Endothelial cell of umbilical vein (primary cell): ENCODE results near the gene APBB2.

Experiments
- EZH2 ChIP-seq: IDR thresholded peaks from 2 replicates; pipeline ENCODE4 v1.6.1; 2012; ENCODE audit warnings: borderline replicate concordance, low read depth, mild to moderate bottlenecking, moderate library complexity, low read length, inconsistent platforms; ENCODE audit not compliant: severe bottlenecking
- GATA2 ChIP-seq: IDR thresholded peaks from 2 replicates; pipeline ENCODE4 v1.7.0; 2011; ENCODE audit warnings: low read depth, mild to moderate bottlenecking, moderate library complexity, mixed read lengths, low read length; ENCODE audit not compliant: insufficient read length, insufficient read depth
- JUN ChIP-seq: IDR thresholded peaks from 2 replicates; pipeline ENCODE4 v1.6.1; 2011; ENCODE audit warnings: borderline replicate concordance, low read depth; ENCODE audit not compliant: insufficient read length, insufficient read depth
- MAX ChIP-seq: IDR thresholded peaks from 2 replicates; pipeline ENCODE4 v1.6.1; 2011; ENCODE audit not compliant: insufficient read depth, insufficient read length
- MYC ChIP-seq: IDR thresholded peaks from one replicate; pipeline ENCODE4 v1.6.1; 2011; ENCODE audit warnings: mild to moderate bottlenecking, low read depth, low read length
- POLR2A ChIP-seq: IDR thresholded peaks from 2 replicates; pipeline ENCODE4 v1.6.1; 2012; ENCODE audit warnings: low read depth, mild to moderate bottlenecking, control low read depth, low read length
- POLR2AphosphoS5 ChIP-seq: IDR thresholded peaks from 2 replicates; pipeline ENCODE4 v1.6.1; 2012; ENCODE audit warnings: low read depth, mild to moderate bottlenecking, control low read depth, low read length, moderate library complexity; ENCODE audit not compliant: insufficient read depth
- TF ChIP-seq, protein P1 (sequence below), 2 donors: IDR thresholded peaks; 1 replicate in 1 of 2; 2 replicates in 1 of 2; pipeline ENCODE4 v1.5.1; 2011; ENCODE audit warnings: low read length in 2 of 2, mild to moderate bottlenecking in 2 of 2, moderate library complexity in 2 of 2, control low read depth in 1 of 2, inconsistent platforms in 1 of 2, low read depth in 1 of 2; ENCODE audit not compliant: insufficient read depth in 1 of 2; ENCODE audit errors: extremely low read depth in 1 of 2

GRCh38 chr4:40782876-40783275 lies 431.5 kb downstream of the APBB2 start:
- TF ChIP-seq POLR2AphosphoS5 (no peak), POLR2A (no peak), MAX (no peak), JUN (no peak), MYC (no peak), GATA2 (no peak), EZH2 (no peak)
- TF ChIP-seq, protein P1, sequence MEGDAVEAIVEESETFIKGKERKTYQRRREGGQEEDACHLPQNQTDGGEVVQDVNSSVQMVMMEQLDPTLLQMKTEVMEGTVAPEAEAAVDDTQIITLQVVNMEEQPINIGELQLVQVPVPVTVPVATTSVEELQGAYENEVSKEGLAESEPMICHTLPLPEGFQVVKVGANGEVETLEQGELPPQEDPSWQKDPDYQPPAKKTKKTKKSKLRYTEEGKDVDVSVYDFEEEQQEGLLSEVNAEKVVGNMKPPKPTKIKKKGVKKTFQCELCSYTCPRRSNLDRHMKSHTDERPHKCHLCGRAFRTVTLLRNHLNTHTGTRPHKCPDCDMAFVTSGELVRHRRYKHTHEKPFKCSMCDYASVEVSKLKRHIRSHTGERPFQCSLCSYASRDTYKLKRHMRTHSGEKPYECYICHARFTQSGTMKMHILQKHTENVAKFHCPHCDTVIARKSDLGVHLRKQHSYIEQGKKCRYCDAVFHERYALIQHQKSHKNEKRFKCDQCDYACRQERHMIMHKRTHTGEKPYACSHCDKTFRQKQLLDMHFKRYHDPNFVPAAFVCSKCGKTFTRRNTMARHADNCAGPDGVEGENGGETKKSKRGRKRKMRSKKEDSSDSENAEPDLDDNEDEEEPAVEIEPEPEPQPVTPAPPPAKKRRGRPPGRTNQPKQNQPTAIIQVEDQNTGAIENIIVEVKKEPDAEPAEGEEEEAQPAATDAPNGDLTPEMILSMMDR (IDR thresholded peaks at IDR 0.05; ENCODE audit: extremely low read depth in 1 of 2, insufficient read depth in 1 of 2, low read depth in 1 of 2, low read length in 2 of 2), result no peak
